Endothelial cell of umbilical vein (primary cell): ENCODE measurements around the gene NKD1. TPM values are rescaled to one million over a fixed set of nuclear protein-coding genes. Genes with fewer than 3 reads are reported as not detected.
"Not testable (repeated sequence)": the region's sequence is repeated elsewhere in the genome, so short reads cannot be mapped to it uniquely, and the experiment has no call there.

Experiments
- BruUV-seq: library from RNA; stranded (reverse); fragments of 400-500 nt; replicated peaks from 2 replicates; lab custom pipeline; 2021; lab: Mats Ljungman, UMichigan
- CTCF ChIA-PET: fragments of 300-600, 350-600 bp; sonication (Branson Sonifier 250); formaldehyde crosslinking; loops from one replicate; lab custom pipeline; 2021; ENCODE audit warnings: antibody characterized with exemption, inconsistent platforms; lab: Charles Lee
- POLR2A ChIA-PET: fragments of 300-600, 350-600 bp; sonication (Branson Sonifier 250); formaldehyde crosslinking; loops from one replicate; lab custom pipeline; 2021; ENCODE audit warnings: antibody characterized with exemption, inconsistent platforms; lab: Charles Lee
- DNase-seq: peaks from one replicate; pipeline ENCODE4 v3.0.0-alpha.2; 2011; ENCODE audit warnings: low read depth, low spot score
- FAIRE-seq: peaks from 2 replicates; lab custom pipeline; 2011; peaks lifted over from hg19 to GRCh38; lab: Jason Lieb, UNC
- H2AFZ ChIP-seq: 2 replicates; pipeline ENCODE4 v1.6.0; 2012; ENCODE audit warnings: low read depth, low read length, control low read depth, inconsistent platforms
- H3K27ac ChIP-seq: 2 replicates; pipeline ENCODE4 v1.5.1; 2011; ENCODE audit warnings: low read depth, mild to moderate bottlenecking, control low read depth, low read length, moderate library complexity; ENCODE audit not compliant: insufficient read depth
- H3K27me3 ChIP-seq, 2 experiments: 2 replicates each; pipeline versions ENCODE4 v1.6.0 to v1.6.1; 2011; ENCODE audit warnings: low read length in 2 of 2, mixed read lengths in 1 of 2; ENCODE audit not compliant: control insufficient read depth in 2 of 2, insufficient read depth in 2 of 2
- H3K36me3 ChIP-seq, 2 experiments: 2 replicates in 1 of 2; 3 replicates in 1 of 2; pipeline ENCODE4 v1.5.1; 2011; ENCODE audit warnings: low read length in 2 of 2, mild to moderate bottlenecking in 1 of 2, moderate library complexity in 1 of 2; ENCODE audit not compliant: control insufficient read depth in 2 of 2, insufficient read depth in 2 of 2; ENCODE audit errors: extremely low read depth in 1 of 2
- H3K4me1 ChIP-seq: 3 replicates; pipeline ENCODE4 v1.5.1; 2011; ENCODE audit warnings: mild to moderate bottlenecking, low read length; ENCODE audit not compliant: control insufficient read depth, insufficient read depth; ENCODE audit errors: extremely low read depth
- H3K4me2 ChIP-seq: 2 replicates; pipeline ENCODE4 v1.6.1; 2011; ENCODE audit warnings: low read length, control low read depth, mixed read lengths; ENCODE audit not compliant: insufficient read depth
- H3K4me3 ChIP-seq, 3 experiments: fragments of 200-600 bp in 1 of 3; sonication (generic), shearing (Covaris generic) in 1 of 3; replicated peaks in 1 of 3; 2 replicates each; pipeline ENCODE4 v1.5.1; 2011 to 2016; ENCODE audit warnings: control low read depth in 3 of 3, low read length in 3 of 3, mild to moderate bottlenecking in 2 of 3, inconsistent platforms in 1 of 3, low read depth in 1 of 3, moderate library complexity in 1 of 3; ENCODE audit not compliant: insufficient read depth in 1 of 3
- H3K79me2 ChIP-seq: 2 replicates; pipeline ENCODE4 v1.6.0; 2012; ENCODE audit warnings: low read length, inconsistent platforms; ENCODE audit not compliant: control insufficient read depth, insufficient read depth
- H3K9ac ChIP-seq: replicated peaks from 2 replicates; pipeline ENCODE3; 2011; ENCODE audit warnings: low read length, control low read depth; ENCODE audit not compliant: insufficient read depth; ENCODE audit errors: extremely low read depth
- H3K9me1 ChIP-seq: replicated peaks from 3 replicates; pipeline ENCODE4 v1.6.0; 2011; ENCODE audit warnings: mild to moderate bottlenecking, low read length; ENCODE audit not compliant: control insufficient read depth, insufficient read depth; ENCODE audit errors: extremely low read depth
- H3K9me3 ChIP-seq: replicated peaks from 2 replicates; pipeline ENCODE4 v1.5.1; 2012; ENCODE audit warnings: low read length, inconsistent platforms; ENCODE audit not compliant: control insufficient read depth, insufficient read depth
- H4K20me1 ChIP-seq: replicated peaks from 2 replicates; pipeline ENCODE3; 2011; ENCODE audit warnings: mild to moderate bottlenecking, low read length; ENCODE audit not compliant: control insufficient read depth, insufficient read depth; ENCODE audit errors: extremely low read depth
- EZH2 ChIP-seq: IDR thresholded peaks from 2 replicates; pipeline ENCODE4 v1.6.1; 2012; ENCODE audit warnings: borderline replicate concordance, low read depth, mild to moderate bottlenecking, moderate library complexity, low read length, inconsistent platforms; ENCODE audit not compliant: severe bottlenecking
- FOS ChIP-seq: IDR thresholded peaks from 2 replicates; pipeline ENCODE4 v1.6.1; 2011; ENCODE audit warnings: mild to moderate bottlenecking, low read length, moderate library complexity, borderline replicate concordance; ENCODE audit not compliant: insufficient read depth
- GATA2 ChIP-seq: IDR thresholded peaks from 2 replicates; pipeline ENCODE4 v1.7.0; 2011; ENCODE audit warnings: low read depth, mild to moderate bottlenecking, moderate library complexity, mixed read lengths, low read length; ENCODE audit not compliant: insufficient read length, insufficient read depth
- JUN ChIP-seq: IDR thresholded peaks from 2 replicates; pipeline ENCODE4 v1.6.1; 2011; ENCODE audit warnings: borderline replicate concordance, low read depth; ENCODE audit not compliant: insufficient read length, insufficient read depth
- MYC ChIP-seq: IDR thresholded peaks from one replicate; pipeline ENCODE4 v1.6.1; 2011; ENCODE audit warnings: mild to moderate bottlenecking, low read depth, low read length
- POLR2A ChIP-seq: IDR thresholded peaks from 2 replicates; pipeline ENCODE4 v1.6.1; 2012; ENCODE audit warnings: low read depth, mild to moderate bottlenecking, control low read depth, low read length
- POLR2AphosphoS5 ChIP-seq: IDR thresholded peaks from 2 replicates; pipeline ENCODE4 v1.6.1; 2012; ENCODE audit warnings: low read depth, mild to moderate bottlenecking, control low read depth, low read length, moderate library complexity; ENCODE audit not compliant: insufficient read depth
- dilution Hi-C: fragments of 300-500 bp; cut with MboI; formaldehyde crosslinking; loops from one replicate; pipeline ENCODE4 v1.15.0; 2019; ENCODE audit warnings: low sequenced_read_pairs; ENCODE audit not compliant: extremely low pct_ligation_motif_present
- intact Hi-C: fragments of 100-400 bp; cut with micrococcal nuclease; formaldehyde crosslinking; loops from one replicate; pipeline ENCODE4 v1.10.0; 2022
- polyA plus RNA-seq, 4 experiments: library from polyadenylated mRNA; depleted of rRNA in 3 of 4; stranded (reverse) in 3 of 4; unstranded in 1 of 4; fragments of >200 nt; gene quantifications; 2 replicates each; pipeline versions ENCODE4 v1.2.1 to v1.2.3, GENCODE V29; 2011 to 2012; ENCODE audit warnings: missing spikeins in 1 of 4
- total RNA-seq: library from RNA; stranded (reverse); gene quantifications from 2 replicates; pipeline ENCODE4 v1.2.3, GENCODE V29; 2021
- TF ChIP-seq, protein P1 (sequence below): IDR thresholded peaks from 2 replicates; pipeline ENCODE4 v1.6.1; 2011; ENCODE audit not compliant: insufficient read depth, insufficient read length
- TF ChIP-seq, protein P2 (sequence below), 2 donors: IDR thresholded peaks; 1 replicate in 1 of 2; 2 replicates in 1 of 2; pipeline ENCODE4 v1.5.1; 2011; ENCODE audit warnings: low read length in 2 of 2, mild to moderate bottlenecking in 2 of 2, moderate library complexity in 2 of 2, control low read depth in 1 of 2, inconsistent platforms in 1 of 2, low read depth in 1 of 2; ENCODE audit not compliant: insufficient read depth in 1 of 2; ENCODE audit errors: extremely low read depth in 1 of 2

NKD1 gene
- total and polyA plus RNA-seq, 2 donors (not counting 3 experiments of a cell fraction or from before 2014, with no cell fraction given) = not detected

DNA sequence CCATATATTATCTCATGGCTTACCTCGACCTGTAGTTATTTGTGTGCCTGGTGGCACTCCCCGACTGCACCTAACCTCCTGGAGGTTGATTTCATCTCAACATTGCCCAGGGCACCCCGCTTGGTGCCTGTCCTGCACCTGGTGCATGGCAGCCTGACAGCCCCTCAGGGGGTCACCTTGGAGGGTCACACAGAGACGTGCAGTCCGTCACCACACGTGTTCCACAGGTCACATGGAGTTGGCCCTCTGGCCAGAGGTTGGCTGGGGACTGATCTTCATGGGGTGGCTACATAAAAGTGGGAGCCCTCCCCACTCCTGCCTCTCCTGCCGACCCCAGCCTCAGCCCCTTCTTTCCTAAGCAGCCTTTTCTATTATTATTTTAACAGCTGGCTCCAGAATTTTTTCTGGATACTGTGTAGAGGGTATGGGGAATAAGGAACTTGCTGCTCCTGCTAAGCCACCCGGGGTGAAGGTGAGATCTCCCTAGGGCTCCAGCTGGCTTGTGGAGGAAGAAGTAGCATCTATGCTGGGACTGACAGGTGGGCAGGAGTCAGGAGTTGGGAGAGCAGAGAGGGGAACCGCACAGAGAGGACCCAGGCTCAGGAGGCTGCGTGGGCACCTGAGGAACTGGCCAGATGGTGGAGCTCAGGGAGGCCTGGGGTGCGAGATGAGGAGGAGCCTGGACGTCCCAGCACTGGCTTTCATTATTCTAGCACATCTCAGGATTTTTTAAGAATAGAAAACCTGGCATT lies 12.5 kb upstream of the NKD1 start:
- Histone ChIP-seq H2AFZ (no peak overlapping the region), H3K4me2 (no peak overlapping the region), H3K4me1 (no peaks in the 10 kb centered on the region), H3K27ac (no peak overlapping the region), H3K9me1 (no peaks in the 10 kb centered on the region), H3K9me3 (no peaks in the 10 kb centered on the region), H3K9ac (no peak overlapping the region), H3K27me3 (no peaks in the 10 kb centered on the region), H3K4me3 (no peak overlapping the region), H3K36me3 (no peaks in the 10 kb centered on the region), H3K79me2 (no peaks in the 10 kb centered on the region), H4K20me1 (no peaks in the 10 kb centered on the region)
- TF ChIP-seq GATA2 = no peak
- TF ChIP-seq POLR2AphosphoS5 = no peak
- TF ChIP-seq, protein P1, sequence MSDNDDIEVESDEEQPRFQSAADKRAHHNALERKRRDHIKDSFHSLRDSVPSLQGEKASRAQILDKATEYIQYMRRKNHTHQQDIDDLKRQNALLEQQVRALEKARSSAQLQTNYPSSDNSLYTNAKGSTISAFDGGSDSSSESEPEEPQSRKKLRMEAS = no peak
- TF ChIP-seq JUN = no peak
- no peak for TF ChIP-seq MYC
- TF ChIP-seq EZH2 = no peak
- TF ChIP-seq, protein P2, sequence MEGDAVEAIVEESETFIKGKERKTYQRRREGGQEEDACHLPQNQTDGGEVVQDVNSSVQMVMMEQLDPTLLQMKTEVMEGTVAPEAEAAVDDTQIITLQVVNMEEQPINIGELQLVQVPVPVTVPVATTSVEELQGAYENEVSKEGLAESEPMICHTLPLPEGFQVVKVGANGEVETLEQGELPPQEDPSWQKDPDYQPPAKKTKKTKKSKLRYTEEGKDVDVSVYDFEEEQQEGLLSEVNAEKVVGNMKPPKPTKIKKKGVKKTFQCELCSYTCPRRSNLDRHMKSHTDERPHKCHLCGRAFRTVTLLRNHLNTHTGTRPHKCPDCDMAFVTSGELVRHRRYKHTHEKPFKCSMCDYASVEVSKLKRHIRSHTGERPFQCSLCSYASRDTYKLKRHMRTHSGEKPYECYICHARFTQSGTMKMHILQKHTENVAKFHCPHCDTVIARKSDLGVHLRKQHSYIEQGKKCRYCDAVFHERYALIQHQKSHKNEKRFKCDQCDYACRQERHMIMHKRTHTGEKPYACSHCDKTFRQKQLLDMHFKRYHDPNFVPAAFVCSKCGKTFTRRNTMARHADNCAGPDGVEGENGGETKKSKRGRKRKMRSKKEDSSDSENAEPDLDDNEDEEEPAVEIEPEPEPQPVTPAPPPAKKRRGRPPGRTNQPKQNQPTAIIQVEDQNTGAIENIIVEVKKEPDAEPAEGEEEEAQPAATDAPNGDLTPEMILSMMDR (IDR thresholded peaks at IDR 0.05; ENCODE audit: extremely low read depth in 1 of 2, insufficient read depth in 1 of 2, low read depth in 1 of 2, low read length in 2 of 2) = no peak
- TF ChIP-seq FOS = no peak
- TF ChIP-seq POLR2A = no peak
- BruUV-seq = no TSS peak
- FAIRE-seq (no peak), DNase-seq (no peak)
- intact Hi-C loops = no loop called here
- dilution Hi-C loops = no loop called here
- POLR2A ChIA-PET = no interaction called here
- CTCF ChIA-PET = interaction anchor here (0.9 to 1.9 kb wide), 2 partner anchors 130 to 211 kb away, joined by 3 to 5 read pairs; no protein-coding TSS in a partner anchor

DNA sequence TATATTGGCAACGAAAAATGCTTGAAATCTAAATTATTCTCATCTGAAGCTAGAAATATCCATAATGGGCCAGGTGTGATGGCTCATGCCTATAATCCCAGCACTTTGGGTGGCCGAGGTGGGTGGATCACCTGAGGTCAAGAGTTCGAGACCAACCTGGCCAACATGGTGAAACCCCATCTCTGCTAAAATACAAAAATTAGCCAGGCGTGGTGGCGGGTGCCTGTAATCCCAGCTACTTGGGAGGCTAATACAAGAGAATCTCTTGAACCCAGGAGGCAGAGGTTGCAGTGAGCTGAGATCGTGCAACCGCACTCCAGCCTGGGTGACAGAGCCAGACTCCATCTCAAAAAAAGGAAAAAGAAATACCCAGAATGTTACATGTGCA lies 11.9 kb upstream of the NKD1 start:
- H3K27me3 ChIP-seq, H3K4me2 ChIP-seq, POLR2A ChIA-PET, H3K9me3 ChIP-seq, intact Hi-C loops, H3K27ac ChIP-seq, FAIRE-seq, H3K4me1 ChIP-seq, H3K36me3 ChIP-seq, H3K79me2 ChIP-seq, dilution Hi-C loops, H2AFZ ChIP-seq, H4K20me1 ChIP-seq, H3K9me1 ChIP-seq, BruUV-seq, H3K9ac ChIP-seq, DNase-seq, H3K4me3 ChIP-seq: not testable (repeated sequence)
- CTCF ChIA-PET = interaction anchor here (0.9 to 1.9 kb wide), 2 partner anchors 129 to 211 kb away, joined by 3 to 5 read pairs; no protein-coding TSS in a partner anchor
